MM.1S (cell line): ENCODE data around the gene C14orf132.

Experiments
- DNase-seq: peaks from one replicate; pipeline ENCODE4 v3.0.0-alpha.2; 2015
- H2AFZ ChIP-seq: fragments of 300-600 bp; sonication (generic); 2 replicates; pipeline ENCODE4 v1.6.0; 2016; ENCODE audit warnings: antibody characterized with exemption, low read length
- H3F3A ChIP-seq: fragments of 300-600 bp; sonication (generic); 2 replicates; pipeline ENCODE4 v1.6.1; 2016; ENCODE audit warnings: mild to moderate bottlenecking, antibody characterized with exemption, low read length, moderate library complexity, mixed read lengths; ENCODE audit not compliant: insufficient read depth
- H3K27ac ChIP-seq: fragments of 300-600 bp; sonication (generic); 2 replicates; pipeline ENCODE4 v1.5.1; 2016; ENCODE audit warnings: mild to moderate bottlenecking, low read length
- H3K27me3 ChIP-seq: fragments of 300-600 bp; sonication (generic); replicated peaks from 2 replicates; pipeline ENCODE4 v1.6.0; 2016; ENCODE audit warnings: low read length; ENCODE audit not compliant: insufficient read depth
- H3K36me3 ChIP-seq: fragments of 300-600 bp; sonication (generic); replicated peaks from 2 replicates; pipeline ENCODE4 v1.6.1; 2016; ENCODE audit warnings: mild to moderate bottlenecking, low read length, mixed read lengths; ENCODE audit not compliant: insufficient read depth
- H3K4me1 ChIP-seq: fragments of 300-600 bp; sonication (generic); 2 replicates; pipeline ENCODE4 v1.6.1; 2016; ENCODE audit warnings: low read length, mixed read lengths
- H3K4me2 ChIP-seq: fragments of 300-600 bp; sonication (generic); 2 replicates; pipeline ENCODE4 v1.6.0; 2016; ENCODE audit warnings: low read depth, low read length
- H3K4me3 ChIP-seq: fragments of 300-600 bp; sonication (generic); 2 replicates; pipeline ENCODE4 v1.5.1; 2016; ENCODE audit warnings: low read length, mixed read lengths
- H3K79me2 ChIP-seq: fragments of 300-600 bp; sonication (generic); 2 replicates; pipeline ENCODE4 v1.6.1; 2016; ENCODE audit warnings: mixed run types, low read length, mixed read lengths
- H3K9ac ChIP-seq: fragments of 300-600 bp; sonication (generic); 2 replicates; pipeline ENCODE4 v1.6.1; 2016; ENCODE audit warnings: low read length, mixed read lengths
- H3K9me2 ChIP-seq: fragments of 300-600 bp; sonication (generic); replicated peaks from 2 replicates; pipeline ENCODE4 v1.6.1; 2016; ENCODE audit warnings: mild to moderate bottlenecking, low read length, mixed read lengths; ENCODE audit not compliant: insufficient read depth
- H3K9me3 ChIP-seq: fragments of 300-600 bp; sonication (generic); replicated peaks from 2 replicates; pipeline ENCODE4 v1.6.1; 2016; ENCODE audit warnings: mild to moderate bottlenecking, low read length, mixed read lengths; ENCODE audit not compliant: insufficient read depth
- H4K20me1 ChIP-seq: fragments of 300-600 bp; sonication (generic); 2 replicates; pipeline ENCODE4 v1.6.1; 2016; ENCODE audit warnings: mild to moderate bottlenecking, low read length, moderate library complexity, mixed read lengths; ENCODE audit not compliant: insufficient read depth
- CTCF ChIP-seq: fragments of 300-600 bp; sonication (generic); IDR thresholded peaks from 2 replicates; pipeline ENCODE4 v1.5.1; 2016; ENCODE audit warnings: antibody characterized with exemption, low read length, mixed read lengths
- EZH2 ChIP-seq: fragments of 300-600 bp; sonication (generic); optimal IDR thresholded peaks from 2 replicates; pipeline ENCODE3; 2017; ENCODE audit warnings: low read depth, mild to moderate bottlenecking, antibody characterized with exemption, low read length, mixed read lengths
- EZH2phosphoT487 ChIP-seq: fragments of 300-600 bp; sonication (generic); IDR thresholded peaks from 2 replicates; pipeline ENCODE4 v1.6.1; 2018; ENCODE audit warnings: antibody characterized with exemption, low read length

Gene C14orf132

DNA sequence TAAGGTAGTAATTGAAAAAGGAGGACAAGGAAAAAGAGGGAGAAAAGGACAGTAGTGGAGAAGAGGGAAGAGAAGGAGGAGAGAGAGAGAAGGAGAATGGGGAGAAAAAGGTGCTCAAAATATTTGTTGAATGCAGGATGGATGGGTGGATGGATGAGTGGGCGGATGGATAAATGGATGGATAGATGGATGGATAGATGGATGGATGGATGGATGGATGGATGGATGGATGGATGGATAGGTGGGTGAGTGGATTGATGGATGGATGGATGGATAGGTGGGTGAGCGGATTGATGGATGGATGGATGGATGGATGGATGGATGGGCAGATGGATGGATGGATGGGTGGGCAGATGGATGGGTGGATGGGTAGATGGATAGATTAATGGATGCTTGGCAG is 21.3 kb upstream of the C14orf132 start:
- Histone ChIP-seq H4K20me1 (no peaks in the 10 kb centered on the region), H3K27me3 (no peaks in the 10 kb centered on the region), H3K4me2 (no peak overlapping the region), H3K9me2 (no peaks in the 10 kb centered on the region), H3K36me3 (no peaks in the 10 kb centered on the region), H3K27ac (no peak overlapping the region), H3K9me3 (no peaks in the 10 kb centered on the region), H3F3A (no peaks in the 10 kb centered on the region), H2AFZ (no peak overlapping the region), H3K4me1 (no peaks in the 10 kb centered on the region), H3K79me2 (no peaks in the 10 kb centered on the region), H3K4me3 (no peak overlapping the region), H3K9ac (no peak overlapping the region)
- no peak for TF ChIP-seq CTCF
- no peak for DNase-seq

DNA sequence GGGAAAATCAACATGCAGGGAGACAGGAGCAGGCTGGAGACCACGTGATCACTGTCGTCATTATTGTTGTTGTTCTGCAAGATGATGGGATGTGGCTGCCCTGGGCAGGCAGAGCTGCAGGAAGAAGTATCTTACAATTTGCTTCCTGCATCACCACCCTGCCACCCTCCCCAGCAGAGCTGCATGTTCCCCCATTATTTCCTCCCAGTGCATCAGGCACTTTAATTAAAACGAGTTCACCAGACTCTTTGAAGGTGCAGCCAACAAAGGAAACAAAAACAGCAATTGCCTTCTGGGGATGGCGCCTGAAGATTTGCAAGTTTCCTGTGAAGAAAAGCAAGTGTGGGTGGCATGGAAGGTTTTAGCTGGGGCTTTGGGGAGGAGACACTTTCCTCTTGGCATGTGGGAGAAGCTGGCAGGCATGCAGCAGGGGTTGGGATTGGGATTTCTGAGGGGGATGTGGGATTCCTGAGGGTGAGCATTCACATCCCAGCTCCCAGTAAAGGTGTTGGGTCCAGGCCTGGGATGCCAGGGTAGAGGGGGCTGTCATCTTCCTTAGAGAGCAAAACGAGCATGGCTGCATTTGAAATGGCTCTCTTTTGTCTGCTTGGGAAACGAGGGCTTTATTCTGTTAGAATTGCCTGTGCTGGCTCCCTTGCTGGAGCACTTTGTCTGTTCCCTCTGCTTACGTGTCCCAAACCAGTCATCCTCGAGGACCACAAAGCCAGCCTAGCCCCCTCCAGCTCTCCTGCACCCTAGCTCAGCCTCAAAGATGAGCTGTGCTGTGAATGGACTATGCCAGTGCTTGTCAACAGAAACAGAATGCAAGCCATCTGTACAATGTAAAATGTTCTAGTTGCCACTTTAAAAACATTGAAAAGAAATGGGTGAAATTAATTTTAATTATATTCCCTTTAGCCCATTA is 11.5 kb upstream of the C14orf132 start:
- H3K36me3 ChIP-seq, result no peaks in the 10 kb centered on the region
- H2AFZ ChIP-seq, result no peak overlapping the region
- DNase-seq, result no peak
- no peaks in the 10 kb centered on the region for H3K27me3 ChIP-seq
- H3K4me2 ChIP-seq, result no peak overlapping the region
- H3K4me3 ChIP-seq, result no peak overlapping the region
- no peaks in the 10 kb centered on the region for H3K79me2 ChIP-seq
- no peaks in the 10 kb centered on the region for H3F3A ChIP-seq
- H3K4me1 ChIP-seq, result no peaks in the 10 kb centered on the region
- H3K9me3 ChIP-seq, result no peaks in the 10 kb centered on the region
- TF ChIP-seq EZH2phosphoT487 (no peak), CTCF (no peak), EZH2 (no peak)
- no peak overlapping the region for H3K27ac ChIP-seq
- no peaks in the 10 kb centered on the region for H4K20me1 ChIP-seq
- H3K9me2 ChIP-seq, result no peaks in the 10 kb centered on the region
- H3K9ac ChIP-seq, result no peak overlapping the region

DNA sequence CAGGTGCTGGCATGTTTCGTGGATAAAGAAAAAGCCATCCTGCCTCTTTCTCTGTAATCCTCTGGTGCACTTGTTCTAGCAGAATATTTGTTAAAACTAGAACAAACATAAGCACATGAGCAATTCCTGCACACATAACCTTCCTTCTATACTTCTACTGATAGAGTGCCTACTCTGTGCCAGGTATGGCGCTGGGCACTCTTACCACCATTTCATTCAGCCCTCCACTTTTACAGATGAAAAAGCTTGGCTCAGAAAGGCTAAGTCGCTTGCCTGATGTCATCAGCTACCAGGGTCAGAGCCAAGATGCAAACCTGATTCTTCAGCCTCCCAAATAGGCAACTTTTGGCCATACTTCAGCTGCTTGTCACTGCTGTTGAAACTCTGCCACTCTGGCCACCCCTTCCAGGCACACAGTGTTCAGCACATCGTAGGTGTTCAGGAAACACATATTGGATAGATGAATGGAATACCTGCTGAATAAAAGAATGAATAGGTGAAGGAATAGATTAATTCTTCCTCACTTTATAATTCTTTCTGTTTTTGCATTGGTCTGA is 10.0 kb upstream of the C14orf132 start:
- Histone ChIP-seq H3K4me3 (no peak overlapping the region), H3K79me2 (no peaks in the 10 kb centered on the region), H3K4me1 (no peaks in the 10 kb centered on the region), H3K9me2 (no peaks in the 10 kb centered on the region), H3K36me3 (no peaks in the 10 kb centered on the region), H2AFZ (no peak overlapping the region), H4K20me1 (no peaks in the 10 kb centered on the region), H3F3A (no peaks in the 10 kb centered on the region), H3K9me3 (no peaks in the 10 kb centered on the region), H3K9ac (no peak overlapping the region), H3K27ac (no peak overlapping the region), H3K27me3 (no peaks in the 10 kb centered on the region), H3K4me2 (no peak overlapping the region)
- DNase-seq, result no peak
- no peak for TF ChIP-seq EZH2phosphoT487
- no peak for TF ChIP-seq CTCF
- TF ChIP-seq EZH2, result no peak
